GM20000 (cell line): ENCODE measurements around the gene ORAI2.
"Not testable (repeated sequence)": the region's sequence is repeated elsewhere in the genome, so short reads cannot be mapped to it uniquely, and the experiment has no call there.

ENCODE experiments used
- DNase-seq: peaks from one replicate; pipeline ENCODE4 v3.0.0; 2012; ENCODE audit warnings: low spot score
- CTCF ChIP-seq: IDR thresholded peaks from 2 replicates; pipeline ENCODE4 v1.5.1; 2012; ENCODE audit warnings: mild to moderate bottlenecking, control low read depth; ENCODE audit errors: extremely low read depth, missing control alignments

The ORAI2 gene

GRCh38 chr7:102407910-102408309, 25.5 kb upstream of the ORAI2 start:
- DNase-seq = no peak
- no peak for TF ChIP-seq CTCF

- DNase-seq = not testable (repeated sequence)
These were observed 24.8 kb upstream of the ORAI2 start for GRCh38 chr7:102408530-102408929.

- DNase-seq = no peak
- no peak for TF ChIP-seq CTCF
These were observed 24.0 kb upstream of the ORAI2 start for GRCh38 chr7:102409340-102409739.

- no peak for TF ChIP-seq CTCF
- DNase-seq = no peak
These were observed 23.3 kb upstream of the ORAI2 start for GRCh38 chr7:102410123-102410522.

- DNase-seq = no peak
- no peak for TF ChIP-seq CTCF
These were observed 22.5 kb upstream of the ORAI2 start for GRCh38 chr7:102410918-102411317.

GRCh38 chr7:102412548-102412947, 20.8 kb upstream of the ORAI2 start:
- no peak for DNase-seq
- TF ChIP-seq CTCF = peak; percentile 14

- DNase-seq = no peak
- no peak for TF ChIP-seq CTCF
These were observed 20.3 kb upstream of the ORAI2 start for GRCh38 chr7:102413091-102413490.

DNA sequence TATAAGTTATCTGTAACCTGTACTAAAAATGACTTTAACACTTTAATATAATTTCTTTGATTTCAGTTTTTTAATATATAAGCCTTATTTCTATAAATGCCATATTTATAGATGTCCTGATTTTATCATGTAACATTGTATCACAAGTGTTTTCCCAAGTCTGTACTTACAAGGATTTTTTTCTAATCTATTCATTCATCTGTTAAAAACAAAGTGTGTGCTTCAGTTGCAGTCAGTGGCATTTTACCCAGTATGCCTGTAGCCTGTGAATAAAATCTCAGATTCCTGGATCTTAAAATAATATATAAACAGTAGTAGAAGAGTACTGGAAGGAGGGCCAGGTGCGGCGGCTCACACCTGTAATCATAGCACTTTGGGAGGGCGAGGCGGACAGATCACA, 19.8 kb upstream of the ORAI2 start:
- no peak for DNase-seq
- TF ChIP-seq CTCF = no peak
